GM04503 (cell line): ENCODE data around the gene LRRC7.
A peak's percentile ranks its signal among the peaks of the same experiment; 100 is the strongest.

Source experiments
- DNase-seq: peaks from one replicate; pipeline ENCODE4 v3.0.0-alpha.2; 2012; ENCODE audit warnings: low read depth

LRRC7 gene

DNA sequence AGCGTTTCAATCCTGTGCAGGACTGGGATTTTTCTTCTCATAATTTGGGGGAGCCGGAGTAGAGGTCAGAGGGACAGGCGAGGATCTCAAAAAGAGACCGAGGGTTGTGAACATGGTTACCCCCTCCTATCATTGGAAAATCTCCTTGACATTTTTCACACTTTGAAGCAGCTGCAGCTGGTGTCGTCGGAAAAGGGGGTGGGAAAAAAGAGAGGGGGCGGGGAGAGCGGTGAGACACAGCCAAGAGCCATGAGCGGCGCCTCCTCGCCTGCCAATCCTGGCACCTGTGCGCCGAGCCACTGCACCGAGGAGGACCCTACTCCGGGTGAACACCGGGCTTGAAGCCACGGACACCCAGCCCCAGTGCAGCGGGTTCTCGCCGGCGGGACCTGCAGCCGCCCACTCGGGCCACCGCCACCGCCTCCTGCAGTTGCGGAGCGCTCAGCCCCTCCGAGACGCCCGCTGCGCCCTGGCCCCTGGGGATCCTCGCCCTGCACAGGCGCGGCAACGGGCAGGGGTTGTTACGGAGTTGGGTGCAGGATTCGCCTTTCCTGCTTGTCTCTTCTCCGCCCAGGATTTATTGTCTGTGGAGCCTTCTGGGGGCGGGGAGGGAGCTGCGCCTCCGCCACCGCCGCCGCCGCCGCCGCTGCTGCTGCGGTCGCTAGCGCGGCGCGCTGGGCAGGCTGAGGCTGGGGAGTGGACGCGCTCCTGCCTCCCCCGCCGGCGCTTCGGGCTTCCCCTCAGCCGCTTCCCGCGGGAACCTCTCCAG lies at the start of gene LRRC7:
Gene LRRC7 (plus strand): TSS at position 271 of the 769 bp plus-strand sequence. CDS start 718 bp downstream, outside the sequence.
- DNase-seq: no peak

DNA sequence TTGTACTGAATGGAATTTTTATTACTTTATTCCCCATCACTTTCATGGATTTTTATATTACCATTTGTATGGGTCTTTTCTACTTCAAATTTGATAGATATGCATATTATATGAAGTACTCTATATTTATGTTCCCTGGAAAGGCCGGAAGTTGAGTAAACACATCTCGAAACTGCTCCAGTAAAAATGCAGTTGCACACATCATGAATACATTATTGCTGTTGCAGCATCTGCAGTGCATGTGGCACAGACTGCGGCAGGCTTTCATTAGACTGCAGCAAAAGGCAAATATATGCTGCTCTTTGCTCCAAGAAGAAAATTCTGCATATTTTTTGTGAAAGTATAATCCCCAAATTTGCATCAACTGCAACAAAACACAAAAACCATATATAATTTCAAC lies 48.7 kb upstream of the LRRC7 start:
- DNase-seq: no peak

GRCh38 chr1:69520326-69520725 lies 47.4 kb upstream of the LRRC7 start:
- no peak for DNase-seq

DNA sequence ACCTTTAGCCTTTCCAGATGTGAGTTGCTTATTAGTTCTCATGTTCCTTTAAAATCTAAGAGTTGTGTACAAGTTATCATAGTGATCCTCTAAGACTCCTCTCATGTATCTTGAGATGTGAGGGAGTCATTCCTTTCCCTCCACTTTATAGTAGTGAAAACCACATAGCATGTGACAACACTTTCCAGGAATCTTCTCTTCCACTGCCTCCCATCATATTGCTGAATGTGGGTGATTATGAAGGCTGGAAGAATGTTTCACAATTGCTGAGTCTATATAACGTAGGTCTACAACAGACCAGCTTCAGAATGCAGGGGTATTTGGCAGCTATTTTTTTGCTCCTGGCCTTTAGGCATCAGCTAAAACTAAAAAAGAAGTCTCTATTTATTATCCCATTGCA lies 44.7 kb upstream of the LRRC7 start:
- peak; percentile 87 for DNase-seq

GRCh38 chr1:69523461-69523860 lies 44.3 kb upstream of the LRRC7 start:
- DNase-seq: no peak

- peak; percentile 34 for DNase-seq
Measured at GRCh38 chr1:69524015-69524414, 43.7 kb upstream of the LRRC7 start.

GRCh38 chr1:69527273-69527672 lies 40.4 kb upstream of the LRRC7 start:
- DNase-seq: no peak

GRCh38 chr1:69528376-69528775 lies 39.3 kb upstream of the LRRC7 start:
- no peak for DNase-seq

DNA sequence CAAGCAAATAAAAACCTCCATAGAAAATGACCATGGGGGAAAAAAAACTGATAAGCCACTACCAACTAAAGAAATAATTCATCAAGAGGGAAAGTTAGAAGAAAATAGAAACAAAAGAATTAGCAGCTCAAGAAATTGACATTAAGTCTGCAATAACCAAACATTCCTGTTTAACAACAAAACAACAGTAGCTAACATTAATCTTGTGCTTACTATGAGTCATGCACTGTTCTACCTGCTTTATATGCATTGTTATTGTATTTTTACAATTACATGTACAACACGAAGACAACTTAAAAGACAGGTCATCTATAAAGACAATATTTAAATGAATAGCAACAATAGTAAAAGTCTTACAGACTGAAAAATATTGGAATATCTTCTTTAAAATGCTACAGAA lies 34.4 kb upstream of the LRRC7 start:
- DNase-seq: no peak

DNA sequence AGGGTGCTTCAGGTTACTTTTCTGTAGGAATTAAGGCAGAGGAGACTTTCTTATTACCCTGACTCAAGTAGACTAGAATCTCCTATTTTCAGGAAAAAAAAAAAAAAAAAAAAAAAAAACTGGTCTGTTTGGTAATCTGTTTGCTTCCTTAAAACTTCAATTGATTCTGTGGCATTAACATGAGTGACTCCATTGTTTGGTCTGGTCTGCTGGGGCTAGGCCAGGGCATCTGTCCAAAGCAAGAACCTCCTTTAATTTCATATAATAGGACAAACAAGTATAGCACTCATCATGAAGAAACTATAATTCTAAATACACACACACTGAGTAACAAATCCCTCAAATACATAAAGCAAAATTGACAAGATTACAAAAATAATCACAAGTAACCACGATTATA lies 32.9 kb upstream of the LRRC7 start:
- no peak for DNase-seq

DNA sequence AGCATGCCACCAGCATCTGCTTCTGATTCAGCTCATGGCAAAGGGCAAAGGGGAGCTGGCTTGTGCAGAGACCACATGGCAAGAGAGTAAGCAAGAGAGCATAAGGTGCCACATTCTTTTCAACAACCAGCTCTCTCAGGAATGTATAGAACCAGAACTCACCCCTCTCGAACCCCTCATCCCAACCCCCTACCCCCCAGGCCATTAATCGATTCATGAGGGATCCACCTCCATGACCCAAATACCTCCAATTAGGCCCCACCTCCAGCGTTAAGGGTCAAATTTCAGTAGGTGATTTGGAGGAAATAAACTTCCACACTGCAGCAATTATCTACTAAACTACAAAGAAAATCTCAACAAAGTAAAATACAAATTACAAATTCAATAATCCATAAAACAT lies 32.2 kb upstream of the LRRC7 start:
- DNase-seq: no peak

- DNase-seq: no peak
Measured at GRCh38 chr1:69540052-69540451, 27.7 kb upstream of the LRRC7 start.

DNA sequence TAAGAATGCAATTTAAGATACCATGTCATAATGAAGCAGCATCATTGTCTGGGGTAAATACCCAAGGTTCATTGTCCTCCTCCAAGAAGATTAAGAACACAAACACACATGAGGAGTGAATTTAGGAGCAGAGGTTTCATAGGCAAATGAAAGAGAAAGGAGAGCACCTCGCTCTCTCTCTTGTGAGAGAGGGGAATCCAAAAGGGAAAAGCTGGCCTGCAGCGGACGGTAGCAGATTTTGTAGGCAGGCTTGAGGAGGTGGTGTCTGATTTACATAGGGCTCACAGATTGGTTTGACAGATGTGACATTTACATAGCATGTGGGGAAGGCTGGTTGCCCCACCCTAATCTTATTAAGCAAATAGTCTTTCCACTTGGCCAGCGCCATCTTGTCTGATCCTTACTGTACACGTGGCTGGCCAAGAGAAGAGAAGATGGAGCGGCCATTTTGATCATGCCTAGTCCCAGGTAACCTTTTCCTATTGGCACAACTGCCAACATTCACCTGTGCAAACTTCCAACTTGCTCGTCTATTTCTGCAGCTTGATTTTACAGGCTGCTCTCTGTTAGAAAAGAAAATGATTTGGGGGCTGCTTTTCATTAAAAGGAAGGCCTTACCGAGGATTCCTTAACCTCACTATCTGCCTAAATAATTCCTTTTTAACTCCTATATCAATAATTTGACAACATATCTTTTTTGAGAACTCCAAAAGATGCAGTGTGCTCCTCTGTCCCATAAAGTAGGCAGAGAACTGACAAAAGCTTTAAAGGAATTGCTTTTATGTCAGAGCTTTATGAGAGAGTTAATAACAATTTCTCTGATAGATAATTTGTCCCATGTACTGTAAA lies 16.0 kb upstream of the LRRC7 start:
- DNase-seq: no peak

- DNase-seq: no peak
Measured at GRCh38 chr1:69553726-69554125, 14.0 kb upstream of the LRRC7 start.

- no peak for DNase-seq
Measured at GRCh38 chr1:69568421-69569174, 876 bp downstream of the LRRC7 start.

DNA sequence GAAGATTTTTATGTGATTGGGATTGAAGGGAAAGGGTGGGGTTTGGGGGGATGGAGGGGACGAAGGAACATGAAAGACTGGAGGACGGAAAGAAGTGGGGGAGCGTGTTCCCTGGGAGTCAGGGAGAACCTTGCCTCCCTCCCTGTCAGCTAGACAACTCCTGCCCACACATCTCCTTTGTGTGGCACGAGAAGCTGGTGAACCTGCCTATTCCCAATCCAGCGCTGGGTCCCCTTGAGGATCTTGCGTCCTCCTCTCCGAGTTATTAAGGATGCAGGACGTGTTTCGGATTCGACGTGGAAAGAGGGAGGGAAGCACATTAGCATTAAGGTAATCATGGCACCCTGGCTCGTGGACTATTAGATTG lies 1.4 kb downstream of the LRRC7 start:
- no peak for DNase-seq

DNA sequence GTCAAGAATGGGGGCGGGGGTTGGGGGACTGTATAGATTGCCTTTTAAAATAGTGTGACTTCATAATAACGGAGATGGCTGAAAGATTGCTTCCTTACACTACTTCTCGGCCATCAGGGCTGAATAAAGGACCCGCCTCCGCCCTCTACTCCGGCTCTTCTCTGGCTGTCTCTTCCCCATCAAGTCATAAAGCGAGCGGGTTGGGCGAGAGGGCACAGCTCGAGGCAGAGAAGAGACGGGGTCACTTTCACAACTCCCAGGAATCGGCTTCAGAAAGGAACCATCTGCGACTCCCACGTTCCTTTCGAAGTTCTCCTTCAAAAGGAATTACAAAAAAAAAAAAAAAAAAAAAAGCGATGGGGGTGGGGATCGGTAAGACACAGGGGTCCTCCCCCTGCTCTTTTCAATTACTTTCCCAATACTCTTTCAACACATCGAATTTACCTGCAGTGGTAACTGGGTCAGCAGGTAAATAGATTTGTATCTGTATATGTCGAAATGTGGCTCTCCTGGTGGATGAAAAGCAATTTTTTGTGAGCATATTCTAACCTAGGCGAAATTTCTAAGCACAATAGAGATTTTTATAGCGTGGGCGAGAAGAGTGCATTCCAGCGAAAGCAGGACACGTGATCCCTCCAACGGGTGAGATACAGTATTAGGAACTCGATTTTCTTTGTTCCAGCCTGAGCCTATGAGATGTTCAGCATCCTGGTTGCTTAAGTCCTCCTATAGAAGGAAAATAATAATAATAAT lies 2.0 kb downstream of the LRRC7 start:
- no peak for DNase-seq

DNA sequence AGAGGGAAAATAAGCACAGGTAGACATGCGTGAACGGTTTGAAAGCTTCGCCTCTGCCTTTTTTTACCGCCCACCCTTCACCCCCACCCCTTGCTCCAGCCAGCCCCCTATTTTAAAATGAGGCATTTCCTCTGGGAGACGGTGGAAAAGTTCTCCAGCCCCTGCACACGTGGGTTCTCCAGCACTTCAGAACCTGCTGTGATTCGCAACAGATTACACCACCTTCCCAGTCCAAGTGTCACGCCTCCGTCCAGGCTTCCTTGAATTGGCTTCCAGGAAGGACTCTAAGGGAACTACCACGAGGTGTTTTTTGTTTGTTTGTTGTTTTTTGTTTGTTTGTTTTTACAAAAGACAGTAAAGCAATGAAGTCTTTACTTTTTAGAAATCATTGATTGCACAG lies 2.6 kb downstream of the LRRC7 start:
- DNase-seq: no peak

GRCh38 chr1:69572921-69573320 lies 5.2 kb downstream of the LRRC7 start:
- no peak for DNase-seq

DNA sequence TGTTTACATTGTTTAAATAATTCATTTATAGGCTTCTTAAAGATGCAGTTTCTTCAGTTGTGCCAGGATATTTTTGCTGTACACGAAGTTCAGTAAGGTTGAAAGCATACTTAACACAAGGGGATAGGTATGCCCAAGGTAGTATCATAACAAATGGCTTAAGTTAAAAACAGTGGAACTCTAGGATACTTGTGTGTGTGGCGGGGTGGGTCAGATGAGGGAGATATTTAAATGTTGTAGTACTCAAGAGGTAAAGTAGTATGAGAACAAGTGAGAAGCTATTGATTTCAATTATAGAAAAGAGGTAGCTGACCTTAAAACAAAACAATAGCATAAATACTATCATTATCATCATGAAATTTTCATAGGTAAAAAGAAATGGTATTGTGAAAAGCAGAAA lies 6.2 kb downstream of the LRRC7 start:
- no peak for DNase-seq

GRCh38 chr1:69585666-69586065 lies 17.9 kb downstream of the LRRC7 start:
- no peak for DNase-seq

DNA sequence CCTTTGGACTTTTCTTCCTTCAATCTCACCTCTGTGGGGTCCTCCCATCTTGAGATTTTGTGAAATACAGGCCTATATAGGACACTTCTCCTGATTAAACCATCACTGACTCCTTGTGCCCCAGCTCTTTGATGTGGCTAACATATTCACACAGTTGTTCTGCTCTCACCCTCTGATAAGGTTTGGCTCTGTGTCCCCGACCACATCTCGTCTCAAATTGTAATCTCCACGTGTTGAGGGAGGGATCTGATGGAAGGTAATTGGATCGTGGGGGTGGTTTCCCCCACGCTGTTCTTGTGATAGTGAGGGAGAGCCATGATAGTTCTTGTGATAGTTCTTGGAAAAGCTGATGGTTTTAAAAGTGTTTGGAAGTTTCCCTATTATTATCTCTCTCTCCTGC lies 19.7 kb downstream of the LRRC7 start:
- no peak for DNase-seq
